Pancreas (tissue), 10 donors: ENCODE data around the gene APC2. TPM values are rescaled to one million over a fixed set of nuclear protein-coding genes. Genes with fewer than 3 reads are reported as not detected.

Experiments used
- ATAC-seq, 4 donors: fragments of 200-7000 bp; cut with Tn5 transposase; one replicate each; pipeline versions ENCODE4 v1.8.0 to v1.9.1; 2020; ENCODE audit warnings: mild to moderate bottlenecking in 4 of 4, moderate library complexity in 4 of 4
- DNase-seq, 6 donors: peaks; one replicate each; pipeline ENCODE4 v3.0.0-alpha.2; 2020
- FAIRE-seq: peaks from 2 replicates; lab custom pipeline; 2012; peaks lifted over from hg19 to GRCh38; lab: Jason Lieb, UNC
- H3K27ac ChIP-seq, 4 donors: fragments of 200-600 bp; sonication (generic); 1 replicate in 3 of 4; 2 replicates in 1 of 4; pipeline versions ENCODE4 v1.5.0 to v1.8.0; 2020
- H3K27me3 ChIP-seq, 4 donors: fragments of 200-600 bp; one replicate each; pipeline ENCODE4 v1.8.0; 2021
- H3K36me3 ChIP-seq, 3 donors: fragments of 200-600 bp; sonication (generic) in 1 of 3; one replicate each; pipeline versions ENCODE4 v1.5.0 to v1.8.0; 2020 to 2021
- H3K4me1 ChIP-seq, 3 donors: fragments of 200-600 bp; one replicate each; pipeline ENCODE4 v1.8.0; 2021
- H3K4me3 ChIP-seq, 4 donors: fragments of 200-600 bp; sonication (generic) in 2 of 4; one replicate each; pipeline versions ENCODE4 v1.5.0 to v1.8.0; 2020 to 2021
- H3K9me3 ChIP-seq, 4 donors: fragments of 200-600 bp; one replicate each; pipeline ENCODE4 v1.8.0; 2021
- WGBS, 2 donors: extraction: QIAGEN DNeasy Blood & Tissue Kit; methylation state at CpG; one replicate each; pipeline ENCODE4 v1.1.7; 2013; 5-methylcytosine and 5-hydroxymethylcytosine counted together
- intact Hi-C, 3 donors: fragments of 100-400 bp; cut with DNase I; formaldehyde crosslinking; loops; one replicate each; pipeline versions ENCODE4 v1.11.1 to v1.14.2; 2022
- polyA plus RNA-seq, 2 donors: library from polyadenylated mRNA; stranded (reverse); fragments of 200-250 nt; gene quantifications; one replicate each; pipeline ENCODE4 v1.2.3, GENCODE V29; 2013
- total RNA-seq, 6 donors: library from RNA; stranded (reverse); fragmentation: NEBNext Ultra II Directional in 4 of 6; extraction: Animal tissue kit (Norgen Biotek cat#: 25700) in 4 of 6; gene quantifications; one replicate each; pipeline versions ENCODE4 v1.2.1 to v1.2.4, GENCODE V29; 2021 to 2023
- TF ChIP-seq, protein P1 (sequence below), 4 donors: fragments of 200-600 bp; sonication (generic) in 3 of 4; IDR thresholded peaks; one replicate each; pipeline versions ENCODE4 v1.5.0 to v1.8.0; 2021; ENCODE audit warnings: antibody characterized with exemption in 4 of 4
- donor health status: healthy with polysubstance abuse.
- donor health status: DM: no; HTN: no; CAD: no; lungs with moderate emphysema.
- donor health status: DM: no; HTN: no; CAD: no.
- donor health status: control.
- donor health status: control.
- donor health status: Bipolar disorder and iron deficiency.
- donor health status: DM: yes; HTN: yes; CAD: no.
- donor health status: DM: no; HTN: no; CAD: no.
- donor health status: DM: no; HTN: no; CAD: no.
- donor health status: DM: yes; HTN: yes; CAD: no.

The APC2 gene
- total and polyA plus RNA-seq, 8 donors: 0.04 to 0.27 (median 0.06) TPM; not detected in 1

DNA sequence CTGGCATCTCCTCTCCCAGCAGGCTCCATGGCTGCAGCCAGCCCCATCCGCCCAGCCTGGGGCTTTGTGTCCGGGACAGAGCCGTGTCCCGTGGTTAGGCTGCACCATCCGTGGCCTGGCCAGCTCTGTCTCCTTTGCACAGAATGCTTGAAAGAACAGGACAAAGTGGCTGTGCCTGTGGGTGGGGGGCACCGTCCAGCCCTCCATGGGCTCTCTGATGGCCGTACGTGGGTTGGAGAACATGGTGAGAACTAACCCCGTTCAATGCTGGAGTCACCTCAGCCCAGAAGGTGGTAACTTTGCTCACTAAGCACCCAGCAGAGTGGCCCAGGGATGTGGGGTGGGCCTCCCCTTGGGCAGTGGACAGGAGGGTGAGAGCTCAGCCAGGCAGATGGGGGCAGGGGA lies 8.9 kb upstream of the APC2 start:
- DNase-seq: no peak
- ATAC-seq: no peak
- Histone ChIP-seq H3K27me3 (no peaks in the 10 kb centered on the region), H3K4me3 (no peak overlapping the region), H3K4me1 (peaks cover 0 to 23% (median 6%) of the 10 kb centered on the region in 3 donors), H3K9me3 (no peaks in the 10 kb centered on the region), H3K27ac (no peak overlapping the region), H3K36me3 (peaks cover 11 to 28% (median 16%) of the 10 kb centered on the region in 3 donors)
- 85 to 90% methylated on average over 9 of the region's 9 CpGs for WGBS, 2 donors
- no peak for FAIRE-seq
- intact Hi-C loops: loop anchor here in 1 of 3 donors (10.0 kb wide), 1 partner anchor 74 kb away; the partner anchor contains the start of gene ADAMTSL5
- TF ChIP-seq, protein P1, sequence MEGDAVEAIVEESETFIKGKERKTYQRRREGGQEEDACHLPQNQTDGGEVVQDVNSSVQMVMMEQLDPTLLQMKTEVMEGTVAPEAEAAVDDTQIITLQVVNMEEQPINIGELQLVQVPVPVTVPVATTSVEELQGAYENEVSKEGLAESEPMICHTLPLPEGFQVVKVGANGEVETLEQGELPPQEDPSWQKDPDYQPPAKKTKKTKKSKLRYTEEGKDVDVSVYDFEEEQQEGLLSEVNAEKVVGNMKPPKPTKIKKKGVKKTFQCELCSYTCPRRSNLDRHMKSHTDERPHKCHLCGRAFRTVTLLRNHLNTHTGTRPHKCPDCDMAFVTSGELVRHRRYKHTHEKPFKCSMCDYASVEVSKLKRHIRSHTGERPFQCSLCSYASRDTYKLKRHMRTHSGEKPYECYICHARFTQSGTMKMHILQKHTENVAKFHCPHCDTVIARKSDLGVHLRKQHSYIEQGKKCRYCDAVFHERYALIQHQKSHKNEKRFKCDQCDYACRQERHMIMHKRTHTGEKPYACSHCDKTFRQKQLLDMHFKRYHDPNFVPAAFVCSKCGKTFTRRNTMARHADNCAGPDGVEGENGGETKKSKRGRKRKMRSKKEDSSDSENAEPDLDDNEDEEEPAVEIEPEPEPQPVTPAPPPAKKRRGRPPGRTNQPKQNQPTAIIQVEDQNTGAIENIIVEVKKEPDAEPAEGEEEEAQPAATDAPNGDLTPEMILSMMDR (IDR thresholded peaks at IDR 0.05): no peak

- Histone ChIP-seq H3K9me3 (no peaks in the 10 kb centered on the region), H3K4me3 (no peak overlapping the region), H3K27ac (no peak overlapping the region), H3K27me3 (peaks cover 0 to 7% (median 2%) of the 10 kb centered on the region in 4 donors), H3K4me1 (peaks cover 0 to 30% (median 6%) of the 10 kb centered on the region in 3 donors), H3K36me3 (peaks cover 11 to 28% (median 16%) of the 10 kb centered on the region in 3 donors)
- WGBS, 2 donors: 89 to 91% methylated on average over 25 of the region's 25 CpGs
- intact Hi-C loops: loop anchor here in 1 of 3 donors (10.0 kb wide), 1 partner anchor 73 kb away; the partner anchor contains the start of gene ADAMTSL5
- DNase-seq: peak in 1 of 6 donors; percentile 55
- TF ChIP-seq, protein P1 (IDR thresholded peaks at IDR 0.05): no peak
- no peak for FAIRE-seq
- ATAC-seq: no peak
Observed at GRCh38 chr19:1441677-1442438, 8.1 kb upstream of the APC2 start.

DNA sequence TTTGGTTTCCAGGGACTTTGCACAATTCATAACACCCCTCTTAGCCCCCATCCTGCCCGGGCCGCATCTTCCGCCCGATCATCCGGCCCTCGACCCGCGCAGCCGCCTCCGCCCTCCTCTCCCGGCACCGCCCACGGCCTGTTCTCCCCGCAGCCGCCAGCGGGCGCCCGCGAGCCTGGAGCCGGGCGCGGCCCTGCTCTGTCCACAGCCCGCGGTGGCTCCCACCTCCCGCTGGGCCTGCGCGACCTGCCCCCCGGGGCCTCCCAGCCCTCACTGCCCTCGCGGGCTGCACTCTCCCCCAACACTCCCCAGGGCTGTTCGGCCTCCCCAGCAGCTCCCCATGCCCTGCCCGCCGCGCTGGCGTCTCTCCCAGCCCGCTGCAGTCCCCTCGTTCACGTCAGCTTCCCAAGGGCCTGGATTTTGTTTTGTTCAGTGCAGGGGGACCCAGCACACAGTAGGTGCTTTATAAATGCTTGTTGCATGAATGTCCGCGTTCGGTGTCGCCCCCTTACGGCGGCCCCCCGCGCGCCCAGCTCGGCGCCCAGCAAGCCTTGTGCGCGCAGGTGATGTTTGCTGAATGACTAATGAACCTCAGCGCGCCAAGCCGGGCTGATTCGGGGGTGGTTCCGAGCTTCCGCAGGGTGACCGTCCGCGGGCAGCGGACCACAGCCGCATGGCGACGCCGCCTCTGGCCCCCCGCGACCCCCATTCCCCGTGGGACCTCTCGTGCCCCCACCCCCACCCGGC lies 4.6 kb upstream of the APC2 start:
- Histone ChIP-seq H3K4me3 (peak overlapping the region in 2 of 4 donors; percentile 27 to 30), H3K9me3 (no peaks in the 10 kb centered on the region), H3K4me1 (peaks cover 0 to 18% (median 0%) of the 10 kb centered on the region in 3 donors), H3K36me3 (peaks cover 8 to 18% (median 8%) of the 10 kb centered on the region in 3 donors), H3K27ac (no peak overlapping the region), H3K27me3 (peaks cover 0 to 17% (median 3%) of the 10 kb centered on the region in 4 donors)
- WGBS, 2 donors: 2% methylated on average over 65 to 70 of the region's 70 CpGs
- TF ChIP-seq, protein P1 (IDR thresholded peaks at IDR 0.05): peak; percentile 86 to 96 (median 91)
- peak in 5 of 6 donors; percentile 53 to 90 (median 76) for DNase-seq
- ATAC-seq: peak; percentile 88 to 97 (median 92)
- FAIRE-seq: no peak
- intact Hi-C loops: loop anchor here in 1 of 3 donors (10.0 kb wide), 1 partner anchor 69 kb away; the partner anchor contains the start of gene ADAMTSL5

DNA sequence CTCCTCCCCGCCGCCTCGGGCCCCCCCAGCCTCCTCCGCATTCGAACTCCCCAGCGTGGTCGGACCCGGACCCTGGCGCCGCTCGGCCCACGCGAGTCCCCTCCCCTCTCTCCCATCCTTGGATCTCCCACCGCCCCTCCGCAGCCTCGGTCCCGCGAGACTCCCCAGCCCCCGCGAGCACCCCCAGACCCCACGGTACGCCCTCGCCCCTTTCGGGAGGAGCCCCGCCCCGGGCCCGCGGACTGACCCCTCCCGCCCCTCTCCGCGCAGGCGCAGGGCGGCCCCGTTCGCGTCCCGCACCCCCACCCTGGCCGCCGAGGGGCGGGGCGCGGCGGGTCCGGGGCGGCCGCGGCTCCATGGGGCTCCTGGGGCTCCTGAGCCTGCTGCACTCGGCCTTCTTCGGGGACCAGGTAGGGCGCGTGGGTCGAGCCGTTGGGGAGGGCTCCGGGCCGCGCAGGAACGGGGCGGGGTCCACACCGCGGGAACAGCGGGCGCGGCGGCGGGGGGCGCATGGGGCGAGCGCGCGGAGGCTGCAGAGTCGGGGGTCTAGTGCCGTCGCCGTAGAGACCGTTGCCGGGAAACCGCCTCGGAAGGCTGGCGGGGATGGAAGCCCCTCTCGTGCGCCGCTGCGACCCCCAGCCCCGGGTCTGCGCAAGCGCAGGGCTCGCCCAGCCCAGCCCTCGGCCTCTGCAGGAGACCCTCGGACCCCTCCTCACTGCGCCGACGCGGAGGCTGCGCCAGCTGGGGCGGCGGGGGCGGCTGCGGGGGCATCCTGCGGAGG lies 3.8 kb upstream of the APC2 start:
- H3K4me1 ChIP-seq: peaks cover 0 to 13% (median 0%) of the 10 kb centered on the region in 3 donors
- 1 to 2% methylated on average over 66 to 99 of the region's 99 CpGs for WGBS, 2 donors
- FAIRE-seq (no peak), DNase-seq (peak in 3 of 6 donors; percentile 13 to 84 (median 51)), ATAC-seq (peak in 2 of 4 donors; percentile 27 to 34)
- no peak overlapping the region for H3K27ac ChIP-seq
- intact Hi-C loops: loop anchor here in 1 of 3 donors (10.0 kb wide), 1 partner anchor 69 kb away; the partner anchor contains the start of gene ADAMTSL5
- TF ChIP-seq, protein P1 (IDR thresholded peaks at IDR 0.05): no peak
- peak overlapping the region in 2 of 4 donors; percentile 27 to 30 for H3K4me3 ChIP-seq
- H3K27me3 ChIP-seq: peaks cover 0 to 17% (median 3%) of the 10 kb centered on the region in 4 donors
- H3K36me3 ChIP-seq: peaks cover under 1 to 10% (median 5%) of the 10 kb centered on the region in 3 donors
- H3K9me3 ChIP-seq: no peaks in the 10 kb centered on the region
